ENCODE results near the gene FOXC1. TPM values are rescaled to one million over a fixed set of nuclear protein-coding genes. Genes with fewer than 3 reads are reported as not detected.

The FOXC1 gene
- total RNA-seq, 2 experiments from 2014 or later, result not detected

GRCh38 chr6:1609041-1609647 lies 571 bp upstream of the FOXC1 start:
- no peak overlapping the region for H3K4me3 ChIP-seq (ENCODE audit: low read depth, low read length, poor library complexity, severe bottlenecking)

GRCh38 chr6:1610497-1611321 lies 994 bp downstream of the FOXC1 start:
- Histone ChIP-seq H3K4me1 (ENCODE audit: insufficient read depth, low read length, poor library complexity, severe bottlenecking) (no peaks in the 10 kb centered on the region), H3K9me3 (ENCODE audit: low read length) (no peaks in the 10 kb centered on the region)

More at GRCh38 chr6:1609041-1609647, 571 bp upstream of the FOXC1 start:
- ChIA-PET POLR2A (no interaction called here), CTCF (ENCODE audit: unreplicated experiment) (no interaction called here)
- TF ChIP-seq EZH2phosphoT487 (IDR thresholded peaks at IDR 0.05; ENCODE audit: borderline replicate concordance, low read depth, low read length) (no peak), CTCF (conservative IDR thresholded peaks at IDR 0.05; ENCODE audit: low read length) (no peak)
- H3K27ac ChIP-seq (ENCODE audit: low read depth, low read length, poor library complexity, severe bottlenecking), result no peak overlapping the region
- peak overlapping the region; percentile 42; the same call in 1 of the 2 replicates for H3K4me2 ChIP-seq (ENCODE audit: low read length)
- no peaks in the 10 kb centered on the region for H4K20me1 ChIP-seq (ENCODE audit: insufficient read depth, low read length)
- BruUV-seq (replicated peaks), result no TSS peak
- no peaks in the 10 kb centered on the region for H3K4me1 ChIP-seq (ENCODE audit: insufficient read depth, low read length, poor library complexity, severe bottlenecking)
- no peaks in the 10 kb centered on the region for H3K9me2 ChIP-seq (ENCODE audit: insufficient read depth, low read length)
- no peak for DNase-seq (ENCODE audit: low spot score)
- no peaks in the 10 kb centered on the region for H3K79me2 ChIP-seq (ENCODE audit: insufficient read depth, low read depth, low read length)
- no peak overlapping the region for H2AFZ ChIP-seq (ENCODE audit: low read length)
- intact Hi-C loops (cut with micrococcal nuclease; ENCODE audit: unreplicated experiment), result loop anchor here (10.0 kb wide), 1 partner anchor 836 kb away; no protein-coding TSS in a partner anchor
- H3K36me3 ChIP-seq (ENCODE audit: insufficient read depth, low read length), result no peaks in the 10 kb centered on the region
- no peaks in the 10 kb centered on the region for H3K9me3 ChIP-seq (ENCODE audit: low read length)

More at GRCh38 chr6:1610497-1611321, 994 bp downstream of the FOXC1 start:
- TF ChIP-seq CTCF (conservative IDR thresholded peaks at IDR 0.05; ENCODE audit: low read length), result no peak
- TF ChIP-seq EZH2phosphoT487 (IDR thresholded peaks at IDR 0.05; ENCODE audit: borderline replicate concordance, low read depth, low read length), result no peak
- no peaks in the 10 kb centered on the region for H3K79me2 ChIP-seq (ENCODE audit: insufficient read depth, low read depth, low read length)
- ChIA-PET CTCF (ENCODE audit: unreplicated experiment) (no interaction called here), POLR2A (no interaction called here)
- no peak overlapping the region for H3K4me2 ChIP-seq (ENCODE audit: low read length)
- no peaks in the 10 kb centered on the region for H4K20me1 ChIP-seq (ENCODE audit: insufficient read depth, low read length)
- H3K9me2 ChIP-seq (ENCODE audit: insufficient read depth, low read length), result no peaks in the 10 kb centered on the region
- BruUV-seq (replicated peaks), result no TSS peak
- H3K4me3 ChIP-seq (ENCODE audit: low read depth, low read length, poor library complexity, severe bottlenecking), result no peak overlapping the region
- intact Hi-C loops (cut with micrococcal nuclease; ENCODE audit: unreplicated experiment), result no loop called here
- no peak for DNase-seq (ENCODE audit: low spot score)
- H3K36me3 ChIP-seq (ENCODE audit: insufficient read depth, low read length), result no peaks in the 10 kb centered on the region
- H2AFZ ChIP-seq (ENCODE audit: low read length), result no peak overlapping the region
- no peak overlapping the region for H3K27ac ChIP-seq (ENCODE audit: low read depth, low read length, poor library complexity, severe bottlenecking)
